Stimulated activated CD4-positive, alpha-beta T cell treated with anti-CD3 and anti-CD28 coated beads, TNF-alpha, amount 100 ng/mL, for 1 hour (primary cell): ENCODE data around the gene COLGALT1.
"Not testable (repeated sequence)": the region's sequence is repeated elsewhere in the genome, so short reads cannot be mapped to it uniquely, and the experiment has no call there.

Source experiments
- DNase-seq, 3 donors: peaks; one replicate each; pipeline ENCODE4 v3.0.0-alpha.2; 2020; ENCODE audit warnings: low read depth in 3 of 3, low spot score in 1 of 3

The COLGALT1 gene

DNA sequence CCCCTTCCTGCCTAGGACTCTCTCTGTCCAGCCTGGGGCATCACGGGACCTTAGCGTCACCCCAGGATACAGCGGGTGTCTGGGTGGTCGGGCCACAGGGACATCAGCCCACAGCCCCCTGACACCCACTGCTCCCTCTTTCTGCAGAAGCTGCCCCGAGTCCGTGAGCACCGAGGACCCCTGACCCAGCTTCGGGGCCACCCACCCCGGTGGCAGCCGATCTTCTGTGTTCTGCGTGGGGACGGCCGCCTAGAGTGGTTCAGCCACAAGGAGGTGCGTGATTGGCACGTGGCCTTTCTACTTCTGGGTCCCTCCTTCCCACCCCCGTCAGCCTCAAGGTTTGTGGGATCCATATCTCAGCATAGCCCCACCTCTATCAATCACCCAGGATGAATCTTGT, 23.3 kb upstream of the COLGALT1 start:
- DNase-seq = no peak

DNA sequence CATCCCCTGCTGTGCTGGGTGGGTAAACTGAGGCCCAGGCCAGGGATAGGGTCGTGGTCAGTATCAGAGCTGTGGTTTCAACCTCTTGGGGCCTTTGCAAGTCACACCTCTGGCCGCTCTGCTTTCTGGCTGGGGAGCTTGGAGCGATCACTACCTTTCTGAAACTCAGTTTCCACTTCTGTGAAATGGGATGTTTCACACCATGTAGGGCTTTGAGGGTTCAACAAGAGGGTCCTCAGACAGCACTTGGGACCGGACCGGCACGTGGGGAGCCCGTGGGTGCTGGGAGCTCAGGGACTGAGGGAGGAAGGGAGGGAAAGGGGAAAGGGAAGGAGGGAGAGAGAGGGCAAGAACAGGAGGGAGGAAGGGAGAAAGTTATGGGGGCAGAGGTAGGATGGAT, 22.9 kb upstream of the COLGALT1 start:
- no peak for DNase-seq

DNA sequence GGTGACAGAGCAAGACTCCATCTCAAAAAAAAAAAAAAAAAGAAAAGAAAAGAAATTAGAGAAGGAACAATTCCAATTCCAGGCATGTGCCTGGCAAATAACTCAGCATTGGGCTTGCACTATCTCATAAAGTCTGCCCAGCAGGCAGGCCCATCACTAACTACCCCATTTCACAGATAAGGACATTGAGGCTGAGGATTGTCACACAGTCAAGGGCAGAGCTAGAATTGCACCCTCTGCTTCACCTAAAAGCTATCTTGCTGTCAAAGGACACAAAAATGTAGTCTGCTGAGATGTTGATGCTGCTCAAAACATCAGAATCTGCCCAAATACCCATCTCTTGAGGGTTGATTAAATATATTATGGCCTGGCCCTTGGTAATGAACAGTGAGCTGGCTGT, 20.7 kb upstream of the COLGALT1 start:
- no peak for DNase-seq

DNA sequence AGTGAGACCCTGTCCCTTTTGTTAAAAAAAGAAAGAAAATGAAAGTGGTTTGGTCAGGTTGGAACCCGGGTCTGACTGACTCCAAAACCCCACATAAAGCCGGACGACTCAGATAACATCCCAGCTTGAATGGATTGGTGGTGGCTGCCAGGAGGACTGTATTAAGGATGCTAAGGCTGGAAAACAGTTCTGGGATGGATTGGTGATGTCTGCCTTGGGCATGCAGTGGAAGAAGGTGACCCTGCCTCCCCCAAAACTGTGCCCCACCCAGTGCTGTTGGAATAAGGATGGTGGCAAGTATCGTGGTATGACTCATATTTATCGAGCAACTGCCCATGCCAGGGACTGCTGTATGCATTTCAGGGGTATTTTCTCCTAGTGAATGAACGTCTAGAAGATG, 18.5 kb upstream of the COLGALT1 start:
- DNase-seq = no peak

DNA sequence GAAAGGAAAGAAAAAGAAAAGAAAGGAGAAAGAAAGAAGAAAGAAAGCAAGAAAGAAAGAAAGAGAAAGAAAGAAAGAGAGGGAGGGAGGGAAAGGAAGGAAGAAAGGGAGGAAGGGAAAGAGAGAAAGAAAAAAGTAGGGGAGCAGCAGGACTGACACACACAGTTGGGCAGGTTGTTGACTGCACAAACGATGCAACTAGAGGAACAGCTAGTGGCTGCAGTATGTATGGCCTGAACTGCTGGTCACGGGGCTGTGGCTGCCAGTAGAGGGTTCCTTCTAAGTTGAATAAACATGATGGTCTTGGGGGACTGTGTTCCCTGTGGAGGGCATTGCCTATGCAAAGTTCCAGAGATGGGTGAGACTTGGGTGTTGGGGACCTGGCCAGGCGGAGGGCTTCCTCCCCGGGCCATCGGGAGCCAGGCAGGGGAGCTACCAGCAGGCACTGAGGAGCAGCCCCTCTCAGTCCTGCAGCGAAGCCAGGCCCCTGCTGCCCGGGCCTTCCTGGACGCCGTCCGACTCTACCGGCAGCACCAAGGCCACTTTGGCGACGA, 16.7 kb upstream of the COLGALT1 start:
- DNase-seq = no peak

DNA sequence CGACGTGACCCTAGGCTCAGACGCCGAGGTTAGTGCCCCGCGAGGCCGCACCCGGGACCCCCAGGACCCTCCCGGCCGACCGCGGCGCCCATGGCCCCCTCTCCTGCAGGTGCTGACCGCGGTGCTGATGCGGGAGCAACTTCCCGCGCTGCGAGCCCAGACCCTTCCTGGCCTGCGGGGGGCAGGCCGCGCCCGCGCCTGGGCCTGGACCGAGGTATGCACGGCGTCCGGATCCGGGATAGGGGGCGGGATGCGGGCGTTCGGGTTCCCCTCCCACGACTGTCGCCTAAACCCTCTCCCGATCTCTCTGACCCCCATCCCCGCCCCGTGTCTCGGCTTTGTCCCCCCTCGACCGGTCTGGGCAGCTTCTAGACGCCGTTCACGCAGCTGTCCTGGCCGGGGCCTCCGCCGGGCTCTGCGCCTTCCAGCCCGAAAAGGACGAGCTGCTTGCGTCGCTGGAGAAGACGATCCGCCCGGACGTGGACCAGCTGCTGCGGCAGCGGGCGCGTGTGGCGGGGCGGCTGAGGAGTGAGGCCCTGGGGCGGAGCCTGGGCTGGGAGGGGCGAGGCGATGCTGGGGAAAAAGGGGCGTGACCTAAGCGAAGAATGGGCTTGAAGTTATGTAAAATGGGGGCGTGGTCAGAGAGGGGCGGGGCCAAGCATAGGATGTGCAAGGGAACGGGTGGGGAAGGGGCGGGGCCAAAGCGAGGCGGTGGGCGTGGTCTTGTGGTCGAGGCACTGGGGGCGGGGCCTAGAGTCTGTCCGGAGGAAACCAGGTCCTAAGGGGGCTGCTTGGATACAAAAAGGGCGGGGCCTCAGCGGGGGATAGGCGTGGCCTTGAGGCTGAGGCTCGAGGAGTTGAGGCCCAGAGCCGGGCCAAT, 16.0 kb upstream of the COLGALT1 start:
- DNase-seq = peak; percentile 83 to 94 (median 92)

DNA sequence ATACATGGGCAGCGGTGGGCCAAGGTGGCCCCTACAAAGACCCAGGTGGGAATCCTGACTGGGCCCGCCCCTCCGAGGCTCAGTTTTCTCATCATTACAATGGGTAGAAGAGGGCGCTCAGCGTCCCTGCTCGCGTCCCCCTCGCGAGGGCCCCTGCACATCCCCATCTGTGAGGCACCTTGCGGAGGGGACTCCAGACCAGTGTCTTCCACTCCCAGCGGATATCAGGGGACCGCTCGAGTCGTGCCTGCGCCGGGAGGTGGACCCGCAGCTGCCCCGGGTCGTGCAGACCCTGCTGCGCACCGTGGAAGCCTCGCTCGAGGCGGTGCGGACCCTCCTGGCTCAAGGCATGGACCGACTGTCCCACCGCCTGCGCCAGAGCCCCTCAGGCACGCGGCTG, 15.3 kb upstream of the COLGALT1 start:
- DNase-seq = no peak

DNA sequence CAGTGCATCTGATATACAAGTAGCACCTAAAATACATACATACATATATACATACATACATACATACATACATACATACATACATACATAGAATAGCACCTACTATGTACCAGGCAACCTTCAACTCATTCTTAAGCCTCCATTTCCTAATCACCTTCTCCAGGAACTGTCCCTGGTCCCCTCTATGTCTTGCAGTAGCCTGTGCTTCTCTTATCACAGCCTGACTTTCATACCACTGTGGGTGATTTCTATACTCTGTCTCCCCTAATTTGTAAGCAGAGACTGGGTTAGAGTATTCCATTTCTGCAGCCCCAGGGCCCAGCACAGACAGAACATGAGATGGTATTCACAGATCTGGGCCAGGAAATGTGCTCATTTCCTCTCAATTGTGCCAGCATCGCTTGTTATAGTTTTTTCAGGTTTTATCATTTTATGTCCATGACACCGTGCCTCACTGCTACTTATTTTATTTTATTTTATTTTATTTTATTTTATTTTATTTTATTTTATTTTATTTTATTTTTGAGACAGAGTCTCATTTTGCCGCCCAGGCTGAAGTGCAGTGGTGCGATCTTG, 14.2 kb upstream of the COLGALT1 start:
- DNase-seq = no peak

DNA sequence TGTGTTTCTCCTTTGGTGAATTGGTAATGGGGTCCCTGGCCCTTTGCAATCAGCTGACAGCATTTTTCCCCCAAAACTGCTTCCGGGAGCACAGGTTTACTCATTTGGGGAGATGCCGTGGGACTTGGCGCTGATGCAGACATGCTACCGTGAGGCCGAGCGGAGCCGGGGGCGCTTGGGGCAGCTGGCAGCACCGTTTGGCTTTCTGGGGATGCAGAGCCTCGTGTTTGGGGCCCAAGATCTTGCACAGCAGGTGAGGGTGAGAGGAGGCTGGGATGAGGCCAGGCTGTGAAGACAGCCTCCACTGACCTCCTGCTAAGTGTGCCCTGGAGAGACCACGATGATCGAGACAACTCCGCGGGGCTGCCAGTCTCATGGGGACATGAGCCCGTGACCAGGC, 13.4 kb upstream of the COLGALT1 start:
- DNase-seq = no peak

DNA sequence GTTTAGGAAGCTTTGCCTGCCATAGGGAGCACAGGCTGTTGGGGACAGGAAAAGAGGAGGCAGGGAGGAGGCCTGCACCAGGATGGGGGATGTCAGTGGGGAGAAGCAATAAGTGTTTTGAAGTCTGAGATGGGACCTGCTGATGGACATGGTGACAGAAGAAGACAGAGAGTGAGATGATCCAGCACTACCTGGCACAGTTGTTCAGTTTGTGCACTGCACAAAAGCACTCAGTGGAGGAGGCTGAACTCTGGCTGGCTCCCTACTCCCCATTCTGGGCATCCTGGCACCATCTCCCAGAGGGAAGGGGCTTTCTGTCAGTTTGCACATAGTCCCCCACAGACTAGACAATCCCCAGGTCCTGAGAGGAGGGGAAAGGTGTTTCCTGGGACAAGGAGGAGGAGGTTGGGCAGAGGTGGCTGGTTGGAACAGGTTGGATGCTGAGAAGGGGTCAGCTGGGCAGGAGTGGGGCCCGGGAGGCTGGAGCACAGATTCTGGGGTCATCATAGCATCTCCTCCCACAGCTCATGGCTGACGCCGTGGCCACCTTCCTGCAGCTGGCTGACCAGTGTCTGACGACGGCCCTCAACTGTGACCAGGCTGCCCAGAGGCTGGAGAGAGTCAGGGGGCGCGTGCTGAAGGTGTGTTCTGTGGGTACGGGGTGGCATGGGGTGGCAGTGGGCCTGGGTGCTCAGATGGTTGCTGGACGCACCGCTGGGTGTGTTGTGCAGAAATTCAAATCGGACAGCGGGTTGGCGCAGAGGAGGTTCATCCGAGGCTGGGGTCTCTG, 12.5 kb upstream of the COLGALT1 start:
- DNase-seq = no peak

DNA sequence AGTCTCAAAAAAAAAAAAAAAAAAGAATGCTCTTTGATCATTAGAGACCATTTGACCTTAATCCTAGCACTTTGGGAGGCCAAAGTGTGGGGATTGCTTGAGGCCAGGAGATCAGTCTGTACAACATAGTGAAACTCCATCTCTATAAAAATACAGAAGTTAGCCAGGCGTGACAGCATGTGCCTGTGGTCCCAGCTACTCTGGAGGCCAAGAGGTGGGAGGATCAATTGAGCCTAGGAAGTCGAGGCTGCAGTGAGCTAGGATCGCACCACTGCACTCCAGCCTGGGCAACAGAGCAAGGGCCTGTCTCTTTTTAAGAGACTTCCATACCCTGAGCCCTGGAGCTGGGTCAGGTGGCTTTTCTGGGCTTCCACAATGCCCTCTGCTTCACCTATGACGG, 11.5 kb upstream of the COLGALT1 start:
- no peak for DNase-seq

DNA sequence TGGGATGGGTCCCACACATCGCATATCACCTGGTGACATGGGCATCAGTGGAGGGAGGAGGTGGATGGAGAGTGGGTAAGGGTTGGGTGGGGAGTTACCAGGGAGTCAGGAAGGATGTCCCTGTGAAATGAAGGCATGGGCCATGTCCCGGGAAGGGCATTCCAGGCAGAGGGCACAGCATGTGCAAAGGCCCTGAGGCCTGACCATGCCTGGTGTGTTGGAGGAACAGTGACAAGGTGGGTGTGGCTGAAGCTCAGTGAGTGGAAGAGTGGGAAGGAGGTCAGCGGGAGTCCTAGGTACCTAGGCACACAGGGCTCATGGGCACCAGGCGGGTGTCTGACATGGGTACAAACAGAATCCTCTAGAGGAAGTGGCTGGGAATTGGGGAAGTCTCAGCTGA, 11.0 kb upstream of the COLGALT1 start:
- no peak for DNase-seq

DNA sequence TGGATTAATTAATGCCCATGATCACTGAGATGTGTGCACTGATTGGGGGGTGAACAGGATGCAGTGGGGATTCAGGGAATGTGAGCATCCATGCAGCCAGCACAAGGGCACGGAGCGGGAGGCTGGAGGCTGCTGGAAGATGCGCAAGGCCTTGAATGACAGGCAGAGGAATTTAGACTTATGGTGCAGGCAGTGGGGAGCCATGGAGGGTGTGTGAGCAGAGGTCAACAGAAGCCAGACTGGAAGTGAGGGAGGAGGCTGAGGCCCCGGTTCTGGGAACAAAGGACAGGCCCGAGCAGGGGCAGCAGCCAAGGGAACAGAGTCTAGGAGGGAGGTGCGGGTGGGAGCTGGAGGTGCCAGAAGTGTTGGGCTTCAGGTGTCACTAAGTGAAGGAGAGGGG, 7.3 kb upstream of the COLGALT1 start:
- DNase-seq = no peak

DNA sequence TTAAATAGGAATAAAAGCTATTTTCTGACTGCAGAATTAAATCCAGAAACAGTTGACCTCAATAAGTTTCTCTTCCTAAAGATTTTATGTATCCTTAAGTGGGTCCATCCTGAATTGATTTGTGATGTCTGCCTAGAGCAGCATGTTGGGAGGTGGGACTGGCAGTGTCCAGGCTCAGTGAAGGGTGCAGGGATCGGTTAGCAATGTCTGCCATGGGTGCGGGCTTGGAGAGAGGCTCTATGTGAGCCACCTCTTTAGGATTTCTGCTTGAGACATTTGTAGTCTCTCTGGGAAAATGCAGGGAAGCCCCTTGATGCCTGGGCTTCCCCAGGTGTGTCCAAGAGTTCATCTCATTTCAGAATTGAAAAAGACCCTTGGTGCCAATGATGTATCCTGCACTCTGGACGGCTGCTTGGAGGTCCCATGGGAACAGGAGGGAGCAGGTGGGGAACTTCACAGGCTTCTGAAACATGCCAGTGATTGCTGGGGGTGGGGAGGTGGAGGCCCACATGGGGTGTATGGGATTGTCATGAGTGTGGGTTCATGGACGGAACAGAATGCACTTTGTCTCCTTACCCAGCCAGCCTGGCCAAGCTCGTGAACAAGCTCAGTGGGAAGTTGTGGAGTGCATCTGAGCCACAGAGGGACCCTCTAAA, 6.2 kb upstream of the COLGALT1 start:
- no peak for DNase-seq

DNA sequence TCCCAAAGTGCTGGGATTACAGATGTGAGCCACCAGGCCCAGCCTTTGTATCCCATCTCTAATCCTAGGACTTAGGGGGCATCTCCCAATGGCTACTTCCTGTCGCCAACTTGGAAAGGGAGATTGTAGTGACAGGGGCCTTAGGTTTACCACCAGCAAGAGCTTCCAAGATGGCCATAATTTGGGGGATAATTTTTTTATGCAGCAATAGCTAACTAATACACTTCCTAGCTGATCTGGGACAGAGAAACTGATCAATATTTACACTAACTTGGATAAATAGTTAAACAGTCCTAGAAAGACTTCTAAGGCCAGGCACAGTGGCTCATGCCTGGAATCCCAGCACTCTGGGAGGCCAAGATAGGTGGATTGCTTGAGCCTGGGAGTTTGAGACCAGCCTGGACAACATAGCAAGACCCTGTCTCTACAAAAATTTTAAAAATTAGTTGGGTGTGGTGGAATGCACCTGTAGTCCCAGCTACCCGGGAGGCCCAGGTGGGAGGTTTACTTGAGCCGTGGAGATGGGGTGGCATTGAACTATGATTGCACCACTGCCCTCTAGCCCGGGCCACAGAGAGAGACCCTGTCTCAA, 5.3 kb upstream of the COLGALT1 start:
- no peak for DNase-seq

DNA sequence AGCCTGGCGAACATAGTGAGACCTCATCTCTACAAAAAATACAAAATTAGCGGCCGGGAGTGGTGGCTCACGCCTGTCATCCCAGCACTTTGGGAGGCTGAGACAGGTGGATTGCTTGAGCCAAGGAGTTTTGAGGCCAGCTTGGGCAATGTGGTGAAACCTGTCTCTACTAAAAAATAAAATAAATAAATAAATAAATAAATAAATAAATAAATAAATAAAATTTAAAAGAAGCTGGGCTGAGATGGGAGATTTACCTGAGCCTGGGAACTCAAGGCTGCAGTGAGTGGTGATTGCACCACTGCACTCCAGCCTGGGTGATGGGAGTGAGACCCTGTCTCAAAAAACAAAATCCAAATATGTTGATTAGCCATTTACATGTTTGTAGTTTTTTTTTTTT, 2.7 kb upstream of the COLGALT1 start:
- DNase-seq = not testable (repeated sequence)

DNA sequence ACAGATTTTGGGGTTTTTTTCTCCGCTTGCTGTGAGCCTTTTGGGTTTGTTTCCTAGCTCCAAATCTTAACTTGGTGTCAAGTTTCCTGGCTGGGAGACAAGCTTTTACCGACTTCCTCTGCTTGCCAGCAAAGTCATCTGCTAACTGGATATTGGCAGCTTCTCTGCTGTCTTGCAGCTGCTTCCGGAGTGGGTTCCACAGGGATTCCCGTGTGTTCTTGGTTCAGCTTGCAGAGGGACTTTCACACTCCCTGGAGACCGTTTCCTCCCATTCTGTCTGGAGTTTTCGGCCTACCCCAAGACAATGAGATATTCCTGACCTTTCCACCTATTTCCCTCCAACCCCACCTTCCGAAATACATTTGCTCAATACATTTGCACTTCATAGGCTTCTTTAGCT, 2.2 kb upstream of the COLGALT1 start:
- no peak for DNase-seq

DNA sequence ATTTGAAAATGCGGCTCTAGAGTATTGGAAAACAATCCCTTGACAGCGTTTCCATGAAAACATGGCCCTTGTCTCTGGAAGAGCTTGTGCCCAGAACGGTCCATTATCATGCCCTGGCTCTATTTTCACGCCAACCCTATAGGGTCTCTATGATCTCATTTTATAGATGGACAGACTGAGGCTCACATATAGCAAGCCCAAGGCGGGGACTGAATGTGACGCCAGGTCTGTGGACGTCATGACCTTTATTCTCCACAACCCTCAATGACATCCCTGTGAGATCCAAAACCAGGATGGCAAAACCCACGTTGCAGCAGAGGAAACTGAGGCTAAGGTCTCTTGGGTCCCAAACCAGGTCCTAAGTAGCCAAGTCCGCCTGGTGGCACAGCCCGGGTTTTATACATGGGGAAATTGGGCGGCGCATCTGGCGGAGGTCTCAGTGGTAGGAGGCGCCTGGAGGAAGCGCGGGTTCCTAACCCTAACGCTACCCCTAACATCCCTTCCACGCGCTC, 425 bp upstream of the COLGALT1 start:
- no peak for DNase-seq

DNA sequence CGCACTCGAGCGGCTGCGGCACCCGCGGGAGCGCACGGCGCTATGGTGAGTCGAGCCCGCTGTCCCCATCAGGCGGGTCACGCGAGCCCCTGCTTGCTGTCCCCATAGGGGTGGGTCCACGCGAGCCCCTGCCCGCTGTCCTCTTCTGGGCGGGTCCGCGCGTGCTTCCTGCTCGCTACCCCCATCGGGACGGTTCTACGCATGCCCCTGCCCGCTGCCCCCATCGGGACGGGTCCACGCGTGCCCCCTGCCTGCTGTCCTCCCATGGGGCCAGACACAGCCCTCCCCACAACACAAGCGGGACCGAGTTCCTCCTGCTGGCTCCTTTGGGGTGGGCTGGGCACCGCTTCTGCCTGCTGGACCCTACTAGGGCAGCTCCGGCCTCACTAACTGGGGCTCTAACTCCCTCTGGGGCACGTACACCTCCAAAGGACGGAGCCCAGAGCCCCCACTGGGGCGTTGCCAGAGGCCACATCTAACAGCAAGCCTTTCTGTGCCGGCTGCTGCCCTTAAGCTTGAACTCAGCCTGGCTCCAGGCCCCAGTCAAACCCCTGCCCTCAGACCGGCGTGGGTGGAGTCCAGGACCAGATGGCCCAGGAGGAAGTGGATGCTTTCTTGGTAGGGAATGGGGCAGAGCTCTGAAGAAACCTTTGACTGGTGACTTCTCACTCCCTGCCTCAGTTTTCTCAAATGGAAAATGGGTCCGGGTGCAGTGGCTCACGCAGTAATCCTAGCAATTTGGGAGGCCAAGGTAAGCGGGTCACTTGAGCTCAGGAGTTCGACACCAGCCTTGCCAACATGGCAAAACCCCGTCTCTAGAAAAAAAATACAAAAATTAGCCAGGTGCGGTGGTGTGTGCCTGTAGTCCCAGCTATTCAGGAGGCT, 722 bp downstream of the COLGALT1 start:
- DNase-seq = peak in 1 of 3 donors; percentile 26

DNA sequence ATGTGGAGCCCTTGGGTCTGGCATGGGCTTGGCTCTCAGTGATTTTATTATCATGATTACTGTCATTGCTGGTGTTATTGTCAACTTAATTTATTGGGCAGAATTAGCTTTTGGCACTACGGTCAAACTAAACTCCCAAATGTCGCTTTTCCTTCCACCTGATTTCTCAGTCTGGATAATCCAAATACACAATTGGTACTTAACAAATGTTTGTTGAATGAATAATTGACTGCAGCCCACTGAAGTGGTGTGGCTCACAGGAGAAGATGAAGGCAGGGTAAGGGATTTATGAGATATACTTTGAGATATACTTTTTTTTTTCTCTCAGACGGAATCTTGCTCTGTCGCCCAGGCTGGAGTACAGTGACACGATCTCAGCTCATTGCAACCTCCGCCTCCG, 1.5 kb downstream of the COLGALT1 start:
- DNase-seq = no peak
